Fibroblast of mammary gland (primary cell): ENCODE results near the gene TRIM61.
"Not testable (repeated sequence)": the region's sequence is repeated elsewhere in the genome, so short reads cannot be mapped to it uniquely, and the experiment has no call there.

Experiments used
- DNase-seq: peaks from one replicate; pipeline ENCODE4 v3.0.0-alpha.2; 2010; ENCODE audit warnings: low read depth
- H3K4me3 ChIP-seq: 2 replicates; pipeline ENCODE4 v1.5.1; 2011; ENCODE audit warnings: low read depth, mild to moderate bottlenecking, low read length, moderate library complexity; ENCODE audit not compliant: control insufficient read depth
- CTCF ChIP-seq: conservative IDR thresholded peaks from 2 replicates; pipeline ENCODE4 v1.5.1; 2011; ENCODE audit warnings: low read depth, low read length, inconsistent platforms; ENCODE audit not compliant: control insufficient read depth, insufficient read depth

Gene TRIM61

GRCh38 chr4:164997941-164998340 is 20.5 kb upstream of the TRIM61 start:
- DNase-seq, result no peak
- TF ChIP-seq CTCF, result no peak
- H3K4me3 ChIP-seq, result no peak overlapping the region

- DNase-seq, result peak; percentile 20
- peak; percentile 20 for TF ChIP-seq CTCF
- H3K4me3 ChIP-seq, result no peak overlapping the region
Measured at GRCh38 chr4:164997324-164997723, 19.9 kb upstream of the TRIM61 start.

GRCh38 chr4:164996123-164996522 is 18.7 kb upstream of the TRIM61 start:
- DNase-seq, H3K4me3 ChIP-seq: not testable (repeated sequence)

- DNase-seq, H3K4me3 ChIP-seq: not testable (repeated sequence)
Measured at GRCh38 chr4:164990786-164991185, 13.3 kb upstream of the TRIM61 start.

- no peak overlapping the region for H3K4me3 ChIP-seq
- no peak for TF ChIP-seq CTCF
- no peak for DNase-seq
Measured at GRCh38 chr4:164989471-164989870, 12.0 kb upstream of the TRIM61 start.

- DNase-seq, H3K4me3 ChIP-seq: not testable (repeated sequence)
Measured at GRCh38 chr4:164971929-164972328, 5.5 kb downstream of the TRIM61 start.

GRCh38 chr4:164959896-164960295 is 17.6 kb downstream of the TRIM61 start:
- peak; percentile 86 for DNase-seq
- H3K4me3 ChIP-seq, result no peak overlapping the region

GRCh38 chr4:164959421-164959820 is 18.0 kb downstream of the TRIM61 start:
- DNase-seq, result peak; percentile 90
- not testable (repeated sequence) for H3K4me3 ChIP-seq

More at GRCh38 chr4:164959896-164960295, 17.6 kb downstream of the TRIM61 start:
- TF ChIP-seq CTCF, result no peak

GRCh38 chr4:164956766-164957643 is 20.5 kb downstream of the TRIM61 start:
- no peak for TF ChIP-seq CTCF
- peak overlapping the region; percentile 63 for H3K4me3 ChIP-seq
- peak; percentile 64 for DNase-seq
